ENCODE results near the gene LRRTM4. TPM values are rescaled to one million over a fixed set of nuclear protein-coding genes. Genes with fewer than 3 reads are reported as not detected.

The LRRTM4 gene
- polyA plus RNA-seq, 1 donor (not counting 4 experiments of a cell fraction or from before 2014, with no cell fraction given) = not detected

DNA sequence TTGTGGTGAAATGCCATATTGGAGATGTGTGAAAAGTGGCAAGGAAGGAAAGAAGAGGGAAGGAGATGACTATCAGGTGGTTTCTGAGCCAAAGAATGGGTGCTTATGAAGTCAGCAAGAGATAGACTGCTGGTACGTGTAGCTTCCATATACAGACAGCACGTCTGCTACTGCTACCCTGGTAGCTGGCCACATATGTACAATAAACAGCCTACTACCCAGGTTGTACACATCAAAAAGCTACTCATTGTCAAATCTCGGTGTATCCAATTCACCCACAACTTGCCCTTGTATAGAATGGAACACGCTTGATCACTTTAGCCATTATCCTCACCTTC lies 761.8 kb downstream of the LRRTM4 start:
- Histone ChIP-seq H3K79me2 (ENCODE audit: control insufficient read depth, insufficient read depth, low read length) (no peaks in the 10 kb centered on the region), H4K20me1 (ENCODE audit: control insufficient read depth, extremely low read depth, insufficient read depth, low read length) (no peaks in the 10 kb centered on the region), H3K27ac (ENCODE audit: control insufficient read depth, insufficient read depth, low read length) (no peak overlapping the region), H3K9me1 (ENCODE audit: control insufficient read depth, extremely low read depth, insufficient read depth, low read length) (no peaks in the 10 kb centered on the region), H3K4me2 (ENCODE audit: control insufficient read depth, extremely low read depth, insufficient read depth, low read depth, low read length) (no peak overlapping the region), H3K27me3 (ENCODE audit: control insufficient read depth, extremely low read depth, insufficient read depth, low read length) (no peaks in the 10 kb centered on the region), H3K9me3 (ENCODE audit: control insufficient read depth, low read depth, low read length) (peaks cover 2% of the 10 kb centered on the region), H3K36me3 (ENCODE audit: control insufficient read depth in 2 of 2, extremely low read depth in 1 of 2, insufficient read depth in 2 of 2, low read length in 2 of 2) (no peaks in the 10 kb centered on the region), H2AFZ (ENCODE audit: control insufficient read depth, low read length) (no peak overlapping the region), H3K4me3 (ENCODE audit: control insufficient read depth in 2 of 3, extremely low read depth in 1 of 3, insufficient read depth in 2 of 3, low read depth in 1 of 3, low read length in 3 of 3) (no peak overlapping the region), H3K4me1 (ENCODE audit: control insufficient read depth, extremely low read depth, insufficient read depth, low read length) (no peaks in the 10 kb centered on the region), H3K9ac (ENCODE audit: control insufficient read depth, extremely low read depth, insufficient read depth, low read length) (no peak overlapping the region)
- no peak for FAIRE-seq
- no peak for DNase-seq (ENCODE audit: low read depth, low spot score)
- TF ChIP-seq, protein P1, sequence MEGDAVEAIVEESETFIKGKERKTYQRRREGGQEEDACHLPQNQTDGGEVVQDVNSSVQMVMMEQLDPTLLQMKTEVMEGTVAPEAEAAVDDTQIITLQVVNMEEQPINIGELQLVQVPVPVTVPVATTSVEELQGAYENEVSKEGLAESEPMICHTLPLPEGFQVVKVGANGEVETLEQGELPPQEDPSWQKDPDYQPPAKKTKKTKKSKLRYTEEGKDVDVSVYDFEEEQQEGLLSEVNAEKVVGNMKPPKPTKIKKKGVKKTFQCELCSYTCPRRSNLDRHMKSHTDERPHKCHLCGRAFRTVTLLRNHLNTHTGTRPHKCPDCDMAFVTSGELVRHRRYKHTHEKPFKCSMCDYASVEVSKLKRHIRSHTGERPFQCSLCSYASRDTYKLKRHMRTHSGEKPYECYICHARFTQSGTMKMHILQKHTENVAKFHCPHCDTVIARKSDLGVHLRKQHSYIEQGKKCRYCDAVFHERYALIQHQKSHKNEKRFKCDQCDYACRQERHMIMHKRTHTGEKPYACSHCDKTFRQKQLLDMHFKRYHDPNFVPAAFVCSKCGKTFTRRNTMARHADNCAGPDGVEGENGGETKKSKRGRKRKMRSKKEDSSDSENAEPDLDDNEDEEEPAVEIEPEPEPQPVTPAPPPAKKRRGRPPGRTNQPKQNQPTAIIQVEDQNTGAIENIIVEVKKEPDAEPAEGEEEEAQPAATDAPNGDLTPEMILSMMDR (optimal IDR thresholded peaks at IDR 0.05 in 1 of 3, IDR thresholded peaks at IDR 0.05 in 1 of 3, conservative IDR thresholded peaks at IDR 0.05 in 1 of 3; ENCODE audit: extremely low read depth in 1 of 3, insufficient read depth in 2 of 3, low read length in 3 of 3) = no peak
- TF ChIP-seq EZH2 (IDR thresholded peaks at IDR 0.05; ENCODE audit: low read length) = no peak
- dilution Hi-C loops (cut with MboI; ENCODE audit: extremely low pct_ligation_motif_present, low sequenced_read_pairs) = no loop called here

DNA sequence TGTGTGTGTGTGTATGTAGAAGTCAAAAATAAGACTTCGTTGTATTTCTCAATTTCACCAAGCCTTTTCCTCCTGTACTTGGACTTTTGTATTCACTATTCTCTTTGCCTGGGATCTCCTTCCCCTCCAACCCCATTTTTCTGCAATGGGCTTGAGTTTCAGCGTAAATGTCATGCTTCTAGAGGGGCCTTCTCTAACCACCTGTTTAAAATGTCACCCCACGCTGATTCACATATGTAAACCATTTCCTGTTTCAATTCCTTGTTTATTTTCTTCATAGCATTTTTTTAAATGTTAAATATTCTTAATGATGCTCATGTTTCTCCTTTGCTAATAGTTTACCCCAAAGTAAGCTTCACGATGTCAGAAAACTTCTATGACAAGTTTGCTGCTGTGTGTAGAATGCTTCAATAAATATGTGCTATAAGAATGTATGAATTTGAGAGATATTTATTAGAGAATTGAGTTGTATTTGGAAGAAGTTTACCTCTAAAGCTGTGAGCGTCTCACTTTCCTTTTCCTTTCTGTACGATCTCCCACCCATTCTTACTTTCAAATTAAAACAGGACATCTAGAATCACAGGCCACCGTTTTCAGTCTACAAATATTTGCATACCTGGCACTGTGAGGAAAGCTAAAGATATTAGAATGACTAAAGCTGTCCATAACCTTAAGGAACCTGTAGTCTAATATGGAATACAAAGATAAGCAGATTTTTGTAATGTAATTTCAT lies 762.4 kb downstream of the LRRTM4 start:
- Histone ChIP-seq H4K20me1 (ENCODE audit: control insufficient read depth, extremely low read depth, insufficient read depth, low read length) (no peaks in the 10 kb centered on the region), H3K27me3 (ENCODE audit: control insufficient read depth, extremely low read depth, insufficient read depth, low read length) (no peaks in the 10 kb centered on the region), H3K4me3 (ENCODE audit: control insufficient read depth in 2 of 3, extremely low read depth in 1 of 3, insufficient read depth in 2 of 3, low read depth in 1 of 3, low read length in 3 of 3) (no peak overlapping the region), H3K79me2 (ENCODE audit: control insufficient read depth, insufficient read depth, low read length) (no peaks in the 10 kb centered on the region), H3K4me1 (ENCODE audit: control insufficient read depth, extremely low read depth, insufficient read depth, low read length) (no peaks in the 10 kb centered on the region), H2AFZ (ENCODE audit: control insufficient read depth, low read length) (no peak overlapping the region), H3K27ac (ENCODE audit: control insufficient read depth, insufficient read depth, low read length) (no peak overlapping the region), H3K36me3 (ENCODE audit: control insufficient read depth in 2 of 2, extremely low read depth in 1 of 2, insufficient read depth in 2 of 2, low read length in 2 of 2) (no peaks in the 10 kb centered on the region), H3K9me1 (ENCODE audit: control insufficient read depth, extremely low read depth, insufficient read depth, low read length) (no peaks in the 10 kb centered on the region), H3K4me2 (ENCODE audit: control insufficient read depth, extremely low read depth, insufficient read depth, low read depth, low read length) (no peak overlapping the region), H3K9ac (ENCODE audit: control insufficient read depth, extremely low read depth, insufficient read depth, low read length) (no peak overlapping the region), H3K9me3 (ENCODE audit: control insufficient read depth, low read depth, low read length) (peaks cover 2% of the 10 kb centered on the region)
- TF ChIP-seq, protein P1 (optimal IDR thresholded peaks at IDR 0.05 in 1 of 3, IDR thresholded peaks at IDR 0.05 in 1 of 3, conservative IDR thresholded peaks at IDR 0.05 in 1 of 3; ENCODE audit: extremely low read depth in 1 of 3, insufficient read depth in 2 of 3, low read length in 3 of 3) = no peak
- TF ChIP-seq EZH2 (IDR thresholded peaks at IDR 0.05; ENCODE audit: low read length) = no peak
- no peak for DNase-seq (ENCODE audit: low read depth, low spot score)
- no peak for FAIRE-seq
- dilution Hi-C loops (cut with MboI; ENCODE audit: extremely low pct_ligation_motif_present, low sequenced_read_pairs) = no loop called here
